Measurements from ENCODE around the gene PCARE.

DNA sequence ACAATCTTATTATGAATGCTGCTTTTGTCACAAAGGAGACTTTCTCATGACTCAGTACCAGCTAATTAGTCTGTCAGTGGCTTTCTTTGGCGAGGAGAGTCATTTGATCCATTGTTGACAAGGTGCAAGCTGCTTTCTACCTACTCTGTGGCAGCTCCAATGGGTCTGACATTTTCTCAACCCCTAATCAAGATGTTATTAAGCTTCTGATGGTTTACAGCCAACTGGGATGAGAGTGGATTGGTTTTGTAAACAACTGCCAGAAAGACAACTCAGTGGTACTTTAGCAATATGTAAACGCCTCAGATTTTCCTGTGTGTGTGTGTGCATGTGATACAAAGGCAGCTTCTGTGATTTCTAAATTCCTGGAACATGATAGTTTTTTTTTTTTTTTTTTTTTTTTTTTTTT, 32.7 kb upstream of the PCARE start:
- TF ChIP-seq, protein P1, sequence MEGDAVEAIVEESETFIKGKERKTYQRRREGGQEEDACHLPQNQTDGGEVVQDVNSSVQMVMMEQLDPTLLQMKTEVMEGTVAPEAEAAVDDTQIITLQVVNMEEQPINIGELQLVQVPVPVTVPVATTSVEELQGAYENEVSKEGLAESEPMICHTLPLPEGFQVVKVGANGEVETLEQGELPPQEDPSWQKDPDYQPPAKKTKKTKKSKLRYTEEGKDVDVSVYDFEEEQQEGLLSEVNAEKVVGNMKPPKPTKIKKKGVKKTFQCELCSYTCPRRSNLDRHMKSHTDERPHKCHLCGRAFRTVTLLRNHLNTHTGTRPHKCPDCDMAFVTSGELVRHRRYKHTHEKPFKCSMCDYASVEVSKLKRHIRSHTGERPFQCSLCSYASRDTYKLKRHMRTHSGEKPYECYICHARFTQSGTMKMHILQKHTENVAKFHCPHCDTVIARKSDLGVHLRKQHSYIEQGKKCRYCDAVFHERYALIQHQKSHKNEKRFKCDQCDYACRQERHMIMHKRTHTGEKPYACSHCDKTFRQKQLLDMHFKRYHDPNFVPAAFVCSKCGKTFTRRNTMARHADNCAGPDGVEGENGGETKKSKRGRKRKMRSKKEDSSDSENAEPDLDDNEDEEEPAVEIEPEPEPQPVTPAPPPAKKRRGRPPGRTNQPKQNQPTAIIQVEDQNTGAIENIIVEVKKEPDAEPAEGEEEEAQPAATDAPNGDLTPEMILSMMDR (IDR thresholded peaks at IDR 0.05; ENCODE audit: control extremely low read depth in 1 of 3, insufficient read depth in 1 of 3, low read depth in 1 of 3, low read length in 3 of 3) = no peak
- TF ChIP-seq ZNF274 (IDR thresholded peaks at IDR 0.05; ENCODE audit: borderline replicate concordance, extremely low read depth, low read length) = no peak
- TF ChIP-seq JUN (IDR thresholded peaks at IDR 0.05; ENCODE audit: low read depth, low read length) = no peak

All from H1 (cell line).